Measurements from ENCODE around the gene ANKIB1.

GRCh38 chr7:92325858-92326257, 80.1 kb downstream of the ANKIB1 start:
- TF ChIP-seq, protein P1, sequence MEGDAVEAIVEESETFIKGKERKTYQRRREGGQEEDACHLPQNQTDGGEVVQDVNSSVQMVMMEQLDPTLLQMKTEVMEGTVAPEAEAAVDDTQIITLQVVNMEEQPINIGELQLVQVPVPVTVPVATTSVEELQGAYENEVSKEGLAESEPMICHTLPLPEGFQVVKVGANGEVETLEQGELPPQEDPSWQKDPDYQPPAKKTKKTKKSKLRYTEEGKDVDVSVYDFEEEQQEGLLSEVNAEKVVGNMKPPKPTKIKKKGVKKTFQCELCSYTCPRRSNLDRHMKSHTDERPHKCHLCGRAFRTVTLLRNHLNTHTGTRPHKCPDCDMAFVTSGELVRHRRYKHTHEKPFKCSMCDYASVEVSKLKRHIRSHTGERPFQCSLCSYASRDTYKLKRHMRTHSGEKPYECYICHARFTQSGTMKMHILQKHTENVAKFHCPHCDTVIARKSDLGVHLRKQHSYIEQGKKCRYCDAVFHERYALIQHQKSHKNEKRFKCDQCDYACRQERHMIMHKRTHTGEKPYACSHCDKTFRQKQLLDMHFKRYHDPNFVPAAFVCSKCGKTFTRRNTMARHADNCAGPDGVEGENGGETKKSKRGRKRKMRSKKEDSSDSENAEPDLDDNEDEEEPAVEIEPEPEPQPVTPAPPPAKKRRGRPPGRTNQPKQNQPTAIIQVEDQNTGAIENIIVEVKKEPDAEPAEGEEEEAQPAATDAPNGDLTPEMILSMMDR (IDR thresholded peaks at IDR 0.05), result no peak
- TF ChIP-seq RAD21 (conservative IDR thresholded peaks at IDR 0.05 in 1 of 2, IDR thresholded peaks at IDR 0.05 in 1 of 2) (no peak), MYC (IDR thresholded peaks at IDR 0.05; ENCODE audit: borderline replicate concordance, low read length) (no peak), POLR2A (IDR thresholded peaks at IDR 0.05; ENCODE audit: low read length) (no peak)
- TF ChIP-seq, protein P2, sequence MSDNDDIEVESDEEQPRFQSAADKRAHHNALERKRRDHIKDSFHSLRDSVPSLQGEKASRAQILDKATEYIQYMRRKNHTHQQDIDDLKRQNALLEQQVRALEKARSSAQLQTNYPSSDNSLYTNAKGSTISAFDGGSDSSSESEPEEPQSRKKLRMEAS (IDR thresholded peaks at IDR 0.05), result no peak

All from A549 (cell line).